ENCODE measurements around the gene TNFRSF19.

TNFRSF19 gene

GRCh38 chr13:23549724-23550123 lies 20.5 kb upstream of the TNFRSF19 start:
- no peak overlapping the region for H3K4me3 ChIP-seq (ENCODE audit: low read depth, low read length)
- TF ChIP-seq CTCF (IDR thresholded peaks at IDR 0.05; ENCODE audit: low read depth, low read length) = no peak

GRCh38 chr13:23550163-23550562 lies 20.0 kb upstream of the TNFRSF19 start:
- H3K4me3 ChIP-seq (ENCODE audit: low read depth, low read length) = no peak overlapping the region
- TF ChIP-seq CTCF (IDR thresholded peaks at IDR 0.05; ENCODE audit: low read depth, low read length) = no peak

GRCh38 chr13:23551213-23552008 lies 18.8 kb upstream of the TNFRSF19 start:
- no peak for TF ChIP-seq CTCF (IDR thresholded peaks at IDR 0.05; ENCODE audit: low read depth, low read length)
- no peak overlapping the region for H3K4me3 ChIP-seq (ENCODE audit: low read depth, low read length)

- TF ChIP-seq CTCF (IDR thresholded peaks at IDR 0.05; ENCODE audit: low read depth, low read length) = no peak
- H3K4me3 ChIP-seq (ENCODE audit: low read depth, low read length) = no peak overlapping the region
These were observed 18.0 kb upstream of the TNFRSF19 start for GRCh38 chr13:23552171-23552570.

- TF ChIP-seq CTCF (IDR thresholded peaks at IDR 0.05; ENCODE audit: low read depth, low read length) = no peak
- no peak overlapping the region for H3K4me3 ChIP-seq (ENCODE audit: low read depth, low read length)
These were observed 17.6 kb upstream of the TNFRSF19 start for GRCh38 chr13:23552661-23553060.

- no peak overlapping the region for H3K4me3 ChIP-seq (ENCODE audit: low read depth, low read length)
- TF ChIP-seq CTCF (IDR thresholded peaks at IDR 0.05; ENCODE audit: low read depth, low read length) = no peak
These were observed 16.2 kb upstream of the TNFRSF19 start for GRCh38 chr13:23554000-23554399.

GRCh38 chr13:23557043-23557442 lies 13.2 kb upstream of the TNFRSF19 start:
- no peak overlapping the region for H3K4me3 ChIP-seq (ENCODE audit: low read depth, low read length)
- TF ChIP-seq CTCF (IDR thresholded peaks at IDR 0.05; ENCODE audit: low read depth, low read length) = no peak

Measured in WI38 (cell line).